Upper lobe of left lung (tissue), 6 donors: ENCODE data around the gene MAN1A1. TPM values are rescaled to one million over a fixed set of nuclear protein-coding genes. Genes with fewer than 3 reads are reported as not detected.

Source experiments
- ATAC-seq, 2 donors: fragments of 200-7000 bp; cut with Tn5 transposase; one replicate each; pipeline ENCODE4 v1.9.1; 2022; ENCODE audit warnings: mild to moderate bottlenecking in 2 of 2, moderate library complexity in 2 of 2; ENCODE audit not compliant: low FRiP score in 2 of 2
- DNase-seq, 2 donors: peaks; one replicate each; pipeline ENCODE4 v3.0.0-alpha.2; 2019 to 2020
- H3K27ac ChIP-seq, 4 donors: fragments of 200-600 bp; sonication (generic); one replicate each; pipeline ENCODE4 v1.5.1; 2016 to 2019
- H3K27me3 ChIP-seq, 4 donors: fragments of 200-600 bp; sonication (generic); one replicate each; pipeline ENCODE4 v1.5.1; 2017 to 2019
- H3K36me3 ChIP-seq, 4 donors: fragments of 200-600 bp; sonication (generic); one replicate each; pipeline ENCODE4 v1.5.1; 2016 to 2019
- H3K4me1 ChIP-seq, 4 donors: fragments of 200-600 bp; sonication (generic); one replicate each; pipeline ENCODE4 v1.5.1; 2018 to 2019
- H3K4me3 ChIP-seq, 4 donors: fragments of 200-600 bp; sonication (generic); one replicate each; pipeline ENCODE4 v1.5.1; 2017 to 2019; ENCODE audit warnings: mild to moderate bottlenecking in 2 of 4, moderate library complexity in 1 of 4
- H3K9me3 ChIP-seq, 4 donors: fragments of 200-600 bp; sonication (generic); one replicate each; pipeline ENCODE4 v1.5.1; 2018 to 2019
- CTCF ChIP-seq, 6 experiments: fragments of 450-650 bp in 4 of 6; fragments of 200-600 bp in 2 of 6; sonication (generic) in 2 of 6; IDR thresholded peaks; one replicate each; pipeline ENCODE4 v1.5.1; 2016 to 2019; ENCODE audit warnings: antibody characterized with exemption in 6 of 6
- EP300 ChIP-seq, 4 donors: sonication (generic); formaldehyde crosslinking; IDR thresholded peaks; one replicate each; pipeline ENCODE4 v1.5.1; 2017; ENCODE audit warnings: antibody characterized with exemption in 4 of 4, control low read depth in 2 of 4
- POLR2A ChIP-seq, 4 donors: fragments of 450-650 bp; IDR thresholded peaks; one replicate each; pipeline ENCODE4 v1.5.1; 2016 to 2017; ENCODE audit warnings: antibody characterized with exemption in 4 of 4, mild to moderate bottlenecking in 2 of 4
- POLR2AphosphoS5 ChIP-seq, 2 donors: sonication (generic); formaldehyde crosslinking; IDR thresholded peaks; one replicate each; pipeline ENCODE4 v1.5.1; 2017; ENCODE audit warnings: antibody characterized with exemption in 2 of 2
- WGBS, 2 donors: methylation state at CpG; one replicate each; pipeline ENCODE4 v1.1.5; 2017 to 2018; 5-methylcytosine and 5-hydroxymethylcytosine counted together
- total RNA-seq, 6 donors: library from RNA; depleted of rRNA in 4 of 6; stranded (reverse); fragments of >200 nt in 4 of 6; gene quantifications; one replicate each; pipeline versions ENCODE4 v1.1.0 to v1.2.1, GENCODE V29; 2016 to 2021
- donor health status: DM: no; HTN: no; CAD: no; lungs with moderate emphysema.
- donor health status: DM: no; HTN: yes; CAD: no; lungs with severe emphysema.

The MAN1A1 gene
- total RNA-seq, 6 donors from 2014 or later: 61.8 to 98.6 (median 79.1) TPM

DNA sequence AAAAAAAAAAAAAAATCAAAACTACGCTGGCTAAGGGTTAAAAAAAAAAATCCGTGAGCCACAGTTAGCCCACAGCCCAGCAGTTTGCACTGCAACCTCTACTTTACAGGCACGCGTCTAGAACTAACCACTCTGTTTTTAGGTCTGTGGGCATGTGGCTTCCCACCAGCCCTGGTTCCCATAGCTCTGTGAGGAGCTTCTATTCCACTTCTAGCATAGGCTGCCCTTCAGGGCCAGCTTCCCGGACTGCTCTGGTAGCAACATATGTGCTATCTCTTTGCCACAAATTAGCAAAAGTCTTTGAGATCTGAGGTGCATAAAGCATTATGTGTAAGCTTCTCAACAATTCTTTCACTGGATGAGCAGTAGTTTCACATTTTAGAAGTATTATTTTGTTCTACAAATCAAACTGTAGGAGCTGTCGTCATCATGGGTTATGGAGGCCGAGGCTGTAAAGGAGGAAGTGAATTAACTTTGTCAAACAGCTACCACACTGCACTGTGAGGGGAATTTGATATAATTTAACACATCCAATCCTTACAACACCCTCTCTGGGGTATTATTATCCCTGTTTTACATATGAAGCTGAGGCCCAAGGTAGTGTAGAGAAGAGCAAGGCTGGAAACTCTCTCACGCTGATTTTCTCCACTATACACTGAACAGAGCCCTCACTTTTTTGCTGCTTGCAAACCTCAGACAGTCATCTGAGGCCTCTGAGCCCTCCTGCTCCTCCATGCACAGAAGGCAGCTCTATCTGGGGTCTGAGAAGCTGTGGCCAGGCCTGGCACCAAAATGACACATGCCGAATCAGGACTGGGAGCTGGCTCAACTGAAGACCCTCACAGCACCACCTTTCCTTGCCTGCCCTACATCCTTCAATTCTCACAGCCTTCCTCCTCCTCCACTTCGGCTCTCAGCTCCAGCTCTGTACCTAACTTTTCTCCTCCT lies 35.4 kb downstream of the MAN1A1 start:
- WGBS, 2 donors: 65 to 78% methylated on average over 10 of the region's 10 CpGs
- ATAC-seq: peak; percentile 8 to 47

DNA sequence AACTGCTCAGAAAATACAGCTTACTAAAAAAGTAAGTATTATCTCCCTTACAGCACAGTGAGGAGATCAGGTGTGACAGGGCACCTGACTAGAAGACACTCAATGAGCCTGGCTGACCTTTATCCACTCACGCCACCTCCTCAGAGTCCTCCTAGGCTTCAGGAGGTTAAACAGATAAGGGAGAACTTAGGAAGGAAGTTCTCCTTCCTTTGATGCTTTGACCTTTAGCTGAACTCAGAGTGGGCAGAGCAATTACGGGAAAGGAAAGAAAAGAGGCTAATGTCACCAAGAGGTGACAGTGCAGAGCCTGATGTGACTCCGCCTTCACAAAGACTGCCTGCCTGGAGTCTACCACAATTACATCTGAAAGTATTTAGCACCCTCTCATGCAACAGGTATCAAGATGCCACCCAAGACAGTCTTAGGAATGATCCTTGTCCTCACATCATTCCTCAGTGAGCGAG lies 36.7 kb downstream of the MAN1A1 start:
- ATAC-seq (peak; percentile 48 to 57), DNase-seq (no peak)
- H3K36me3 ChIP-seq: no peaks in the 10 kb centered on the region
- H3K4me3 ChIP-seq: no peak overlapping the region
- no peaks in the 10 kb centered on the region for H3K9me3 ChIP-seq
- H3K27me3 ChIP-seq: no peaks in the 10 kb centered on the region
- H3K27ac ChIP-seq: peak overlapping the region; percentile 1 to 73 (median 32)
- TF ChIP-seq CTCF (IDR thresholded peaks at IDR 0.05) (no peak), EP300 (IDR thresholded peaks at IDR 0.05) (peak in 2 of 4 donors; percentile 77 to 88), POLR2A (IDR thresholded peaks at IDR 0.05) (no peak), POLR2AphosphoS5 (IDR thresholded peaks at IDR 0.05) (peak; percentile 63 to 87)
- WGBS, 2 donors: 46 to 60% methylated on average over 4 of the region's 4 CpGs
- peaks cover 39 to 58% (median 55%) of the 10 kb centered on the region in 4 donors for H3K4me1 ChIP-seq

More for the DNA sequence above, 35.4 kb downstream of the MAN1A1 start:
- TF ChIP-seq CTCF (IDR thresholded peaks at IDR 0.05): no peak
- TF ChIP-seq POLR2A (IDR thresholded peaks at IDR 0.05): no peak
- TF ChIP-seq POLR2AphosphoS5 (IDR thresholded peaks at IDR 0.05): no peak
- TF ChIP-seq EP300 (IDR thresholded peaks at IDR 0.05): no peak
- no peaks in the 10 kb centered on the region for H3K9me3 ChIP-seq
- no peaks in the 10 kb centered on the region for H3K36me3 ChIP-seq
- peak in 1 of 2 donors; percentile 33 for DNase-seq
- H3K27ac ChIP-seq: peak overlapping the region; percentile 44 to 73 (median 55)
- H3K27me3 ChIP-seq: no peaks in the 10 kb centered on the region
- no peak overlapping the region for H3K4me3 ChIP-seq
- peaks cover 39 to 53% (median 49%) of the 10 kb centered on the region in 4 donors for H3K4me1 ChIP-seq

DNA sequence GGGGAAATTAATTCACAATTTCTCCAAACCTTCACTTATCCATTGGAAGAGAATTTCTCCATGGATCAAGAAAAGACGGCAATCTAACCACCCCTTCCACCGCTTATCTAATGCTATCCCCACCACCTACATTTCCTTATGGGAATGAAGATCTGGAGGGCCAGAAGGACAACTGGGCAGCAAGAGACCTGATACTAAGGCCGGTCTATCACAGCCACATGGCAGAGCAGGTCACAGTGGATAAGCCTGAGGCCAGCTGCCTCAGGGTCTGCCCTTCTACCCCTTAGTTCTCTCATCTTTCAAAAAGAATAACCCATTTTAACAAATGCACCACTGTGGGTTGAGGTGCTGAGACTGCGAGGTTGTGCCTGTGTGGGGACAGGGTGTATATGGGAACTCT lies 37.1 kb downstream of the MAN1A1 start:
- Histone ChIP-seq H3K9me3 (no peaks in the 10 kb centered on the region), H3K4me1 (peaks cover 39 to 60% (median 56%) of the 10 kb centered on the region in 4 donors), H3K27ac (peak overlapping the region in 2 of 4 donors; percentile 1 to 60), H3K36me3 (no peaks in the 10 kb centered on the region), H3K4me3 (no peak overlapping the region), H3K27me3 (no peaks in the 10 kb centered on the region)
- no peak for TF ChIP-seq POLR2AphosphoS5 (IDR thresholded peaks at IDR 0.05)
- no peak for TF ChIP-seq CTCF (IDR thresholded peaks at IDR 0.05)
- TF ChIP-seq POLR2A (IDR thresholded peaks at IDR 0.05): no peak
- no peak for TF ChIP-seq EP300 (IDR thresholded peaks at IDR 0.05)
- no peak for ATAC-seq
- no peak for DNase-seq
- 87 to 91% methylated on average over 4 of the region's 4 CpGs for WGBS, 2 donors

DNA sequence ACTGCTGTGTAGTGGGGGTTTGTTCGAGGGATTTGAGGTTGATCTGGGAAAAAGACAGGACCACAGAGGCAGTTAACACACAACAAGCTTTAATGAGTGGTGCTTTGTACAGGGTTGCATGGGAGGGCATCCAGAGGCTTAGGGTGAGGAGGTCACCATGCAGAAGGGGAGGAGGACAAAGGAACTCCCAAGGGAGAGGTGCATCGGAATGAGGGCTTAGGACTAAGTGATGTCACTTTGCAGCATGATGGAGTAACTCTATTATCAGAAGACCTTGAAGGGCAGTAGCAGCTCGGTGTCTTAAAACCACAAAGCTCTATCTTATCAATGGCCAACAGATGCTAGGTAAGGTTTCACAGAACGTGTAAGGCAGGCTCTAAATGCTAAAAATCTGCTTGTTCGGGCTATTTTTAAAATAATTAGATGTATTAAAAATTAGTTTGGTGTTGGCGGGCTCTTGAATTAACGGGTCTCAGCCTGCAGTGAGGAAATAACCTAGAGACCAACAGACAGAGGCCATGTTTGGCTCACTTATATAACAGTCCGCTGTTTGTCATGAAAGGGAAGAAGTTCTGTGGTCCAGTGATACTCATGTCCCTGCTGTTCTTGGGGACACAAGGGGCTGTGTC lies 37.9 kb downstream of the MAN1A1 start:
- WGBS, 2 donors: 82 to 91% methylated on average over 8 of the region's 8 CpGs
- ATAC-seq: no peak

More for the DNA sequence above, 37.9 kb downstream of the MAN1A1 start:
- DNase-seq: no peak
- H3K27me3 ChIP-seq: no peaks in the 10 kb centered on the region
- no peak overlapping the region for H3K4me3 ChIP-seq
- TF ChIP-seq EP300 (IDR thresholded peaks at IDR 0.05) (no peak), POLR2A (IDR thresholded peaks at IDR 0.05) (no peak), POLR2AphosphoS5 (IDR thresholded peaks at IDR 0.05) (no peak), CTCF (IDR thresholded peaks at IDR 0.05) (no peak)
- H3K36me3 ChIP-seq: no peaks in the 10 kb centered on the region
- H3K27ac ChIP-seq: no peak overlapping the region
- H3K9me3 ChIP-seq: no peaks in the 10 kb centered on the region
- H3K4me1 ChIP-seq: peaks cover 39 to 60% (median 56%) of the 10 kb centered on the region in 4 donors
